ENCODE results near the gene RYR3.

The RYR3 gene

DNA sequence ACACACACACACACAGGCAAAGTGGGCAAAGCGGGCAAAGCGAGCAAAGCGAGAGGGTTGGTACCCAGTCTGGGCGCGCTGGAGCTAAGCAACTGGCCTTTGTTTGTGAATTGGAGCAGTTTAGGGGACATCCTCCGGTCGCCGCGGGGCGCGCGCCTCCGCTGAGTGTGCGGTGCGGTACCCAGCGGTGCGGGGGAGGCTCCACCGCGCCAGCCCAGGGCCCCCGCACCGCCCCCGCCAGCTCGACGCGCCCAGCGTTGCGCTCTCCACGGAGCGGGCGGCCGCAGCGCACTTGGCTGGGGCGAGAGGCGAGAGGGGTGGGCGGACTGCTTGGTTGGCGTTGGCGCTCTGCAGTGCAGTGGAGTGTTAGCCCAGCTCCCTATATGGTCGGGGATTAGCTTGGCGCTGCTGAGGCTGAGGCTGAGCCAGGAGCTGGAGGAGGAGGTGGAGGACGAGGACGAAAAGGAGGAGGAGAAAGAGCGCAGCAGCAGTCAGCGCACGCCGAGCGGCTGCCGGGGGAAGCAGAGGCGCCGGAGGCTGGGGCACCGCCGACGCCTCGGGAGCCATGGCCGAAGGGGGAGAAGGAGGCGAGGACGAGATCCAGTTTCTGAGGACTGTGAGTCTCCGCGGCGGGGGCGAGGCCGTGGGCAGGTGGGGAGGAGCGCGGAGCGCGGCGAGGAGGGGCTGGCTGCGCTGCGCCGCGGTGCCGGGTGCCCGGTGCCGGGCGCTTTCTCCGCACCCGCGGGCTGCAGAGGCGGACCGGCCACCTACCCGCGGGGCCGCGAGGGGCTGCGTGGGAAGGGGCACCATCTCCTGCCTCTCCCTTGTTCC, at the start of gene RYR3:
TSS of gene RYR3 (plus strand) at position 487 of the 831 bp plus-strand sequence. CDS start at position 566, 79 bp downstream.
- no peak for DNase-seq

- DNase-seq, result no peak
Measured at GRCh38 chr15:33262306-33262705, 48.5 kb upstream of the RYR3 start.

DNA sequence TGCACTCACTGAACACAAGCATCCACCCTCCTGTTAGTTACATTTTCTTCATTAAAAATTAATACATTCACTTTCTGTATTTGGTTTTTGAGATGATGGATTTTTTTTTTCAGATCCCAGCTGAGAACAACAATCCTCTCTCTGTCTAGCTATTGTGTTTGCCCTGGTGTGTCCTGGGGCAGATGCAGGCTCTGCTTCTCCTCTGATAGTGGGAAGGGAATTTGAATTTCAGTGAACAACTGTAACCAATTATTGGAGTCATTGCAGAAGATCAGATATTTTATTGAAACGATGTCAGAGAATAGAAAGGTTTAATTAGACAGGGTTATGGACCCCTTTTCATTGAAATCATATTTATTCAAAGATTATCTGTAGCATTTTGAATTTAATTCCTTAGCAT, 33.1 kb upstream of the RYR3 start:
- DNase-seq, result no peak

- DNase-seq, result no peak
Measured at GRCh38 chr15:33278816-33279612, 31.8 kb upstream of the RYR3 start.

DNA sequence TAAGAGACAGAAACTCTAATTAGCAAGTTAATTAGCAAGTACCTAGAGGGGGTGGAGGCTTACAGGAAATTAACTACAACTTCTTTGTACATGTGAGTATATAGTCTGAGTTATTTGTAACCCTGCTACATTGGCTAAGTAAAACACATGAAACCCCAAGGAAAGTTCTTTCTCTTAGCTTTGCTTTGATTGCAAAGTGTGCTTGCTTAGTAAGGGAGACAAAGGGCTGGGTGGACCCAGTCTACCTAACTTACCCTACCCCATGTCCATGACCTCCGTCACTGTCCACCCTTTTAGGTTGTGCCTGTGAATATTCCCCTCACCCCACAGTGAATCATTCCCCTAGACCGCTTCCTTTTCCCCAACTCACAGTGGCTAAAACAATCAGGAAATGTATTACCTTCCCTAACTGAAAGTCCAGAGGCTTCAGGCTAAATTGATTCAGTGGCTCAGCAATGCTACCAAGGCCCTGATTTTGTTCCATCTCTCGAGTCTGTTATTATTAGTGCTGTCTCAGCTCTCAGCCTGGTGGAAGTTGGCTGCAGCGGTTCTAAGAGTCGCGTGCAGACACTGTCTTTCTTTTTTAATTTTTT, 31.1 kb upstream of the RYR3 start:
- no peak for DNase-seq

GRCh38 chr15:33282226-33283020, 28.3 kb upstream of the RYR3 start:
- DNase-seq, result no peak

DNA sequence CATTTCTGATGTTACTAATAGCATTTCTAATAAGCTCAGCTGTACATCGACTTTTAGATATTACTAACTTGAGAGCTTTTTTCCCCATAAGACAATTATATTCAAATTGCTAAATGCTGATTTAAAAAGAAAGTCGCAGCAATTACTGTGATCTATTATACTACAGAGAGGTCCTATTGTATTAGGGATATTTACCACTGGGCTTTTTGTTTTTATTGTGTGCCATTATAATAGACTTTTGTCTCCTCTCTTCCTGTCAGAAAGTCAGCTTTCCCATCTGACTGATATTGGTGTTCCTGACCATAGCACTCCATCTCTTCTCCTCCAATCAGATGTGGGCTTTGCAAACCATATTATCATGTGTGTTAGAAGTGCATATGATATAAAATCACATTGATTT, 27.2 kb upstream of the RYR3 start:
- DNase-seq, result no peak

DNA sequence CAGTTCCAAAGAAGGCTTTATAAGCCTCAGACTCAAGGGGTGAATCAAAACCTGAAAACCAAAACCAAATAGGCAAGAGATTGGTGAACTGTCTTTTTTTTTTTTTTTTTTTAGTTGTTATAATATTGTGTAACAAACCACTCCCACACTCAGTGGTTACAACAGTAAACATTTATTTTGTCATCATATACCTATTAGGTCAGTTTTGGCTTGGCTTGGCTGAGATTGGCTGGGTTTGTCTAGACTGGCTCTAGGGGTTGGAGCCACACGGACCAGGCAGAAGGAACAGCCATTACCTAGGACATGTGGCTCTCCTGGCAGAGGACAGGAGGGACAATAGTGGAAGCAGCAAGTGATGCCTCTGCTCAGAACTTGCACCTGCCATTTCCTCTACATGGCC, 26.4 kb upstream of the RYR3 start:
- no peak for DNase-seq

DNA sequence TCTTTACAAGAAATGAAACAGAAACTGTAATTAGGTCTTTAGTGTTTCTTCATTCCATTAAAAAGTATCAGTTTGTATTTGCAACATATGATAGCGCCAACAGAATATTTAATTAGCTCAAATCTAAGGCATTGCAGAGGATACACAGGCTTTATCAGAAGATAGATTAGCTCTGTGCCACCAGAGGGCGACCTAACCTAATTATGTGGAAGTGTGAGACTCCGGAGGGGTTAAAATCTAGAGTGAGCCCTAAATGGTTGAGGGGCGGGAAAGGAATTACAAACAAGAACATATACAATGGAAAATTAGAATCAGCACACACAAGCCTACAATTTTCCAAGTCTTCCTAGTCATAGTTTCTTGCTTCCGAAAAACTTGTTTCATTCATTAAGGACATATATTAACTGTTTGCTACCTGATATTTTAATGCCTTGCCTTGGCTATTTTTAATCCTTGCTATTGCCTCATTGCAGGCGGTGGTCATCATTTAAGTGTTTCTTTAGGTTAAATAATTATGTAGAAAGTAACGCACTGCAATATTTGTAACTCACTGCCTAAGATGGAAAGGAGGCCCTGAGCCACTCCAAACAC, 18.0 kb upstream of the RYR3 start:
- no peak for DNase-seq

- no peak for DNase-seq
Measured at GRCh38 chr15:33293713-33294334, 16.9 kb upstream of the RYR3 start.

- DNase-seq, result no peak
Measured at GRCh38 chr15:33296050-33296449, 14.7 kb upstream of the RYR3 start.

DNA sequence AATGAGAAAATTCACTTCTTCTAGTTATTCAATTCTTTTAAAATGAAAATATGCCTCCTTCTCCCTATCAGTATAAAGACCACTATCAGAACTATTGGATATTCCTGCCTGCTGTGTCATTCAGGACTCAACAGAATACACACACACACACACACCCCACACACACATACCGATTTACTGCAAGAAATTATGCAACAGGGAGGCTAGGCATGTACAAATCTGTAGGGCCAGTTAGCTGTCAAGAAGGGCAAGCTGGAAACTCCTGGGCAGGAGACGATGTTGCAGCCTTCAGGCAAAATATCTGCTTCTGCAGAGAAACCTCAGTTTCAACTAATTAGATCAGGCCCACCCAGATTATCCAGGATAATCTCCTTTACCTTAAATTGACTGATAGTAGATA, 13.9 kb upstream of the RYR3 start:
- DNase-seq, result no peak

- no peak for DNase-seq
Measured at GRCh38 chr15:33298631-33299030, 12.1 kb upstream of the RYR3 start.

DNA sequence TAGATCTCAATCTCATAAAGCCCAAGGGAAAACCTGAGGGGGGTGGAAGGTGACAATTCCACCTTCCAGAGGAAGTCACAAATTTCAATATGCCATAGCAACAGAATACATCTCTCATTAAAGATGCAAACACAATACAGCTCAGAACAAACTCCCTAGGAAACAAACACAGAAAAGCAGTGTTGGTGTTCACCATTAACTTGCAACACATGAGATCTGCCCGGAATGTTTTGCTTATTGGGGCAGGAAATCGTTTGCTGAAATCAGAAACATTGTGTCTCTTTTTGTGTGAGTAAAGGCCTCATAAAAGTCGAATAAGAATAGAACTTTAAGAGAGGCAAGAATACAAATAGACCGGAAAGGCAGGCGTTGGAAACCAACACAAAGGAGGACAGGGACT, 5.8 kb upstream of the RYR3 start:
- no peak for DNase-seq

DNA sequence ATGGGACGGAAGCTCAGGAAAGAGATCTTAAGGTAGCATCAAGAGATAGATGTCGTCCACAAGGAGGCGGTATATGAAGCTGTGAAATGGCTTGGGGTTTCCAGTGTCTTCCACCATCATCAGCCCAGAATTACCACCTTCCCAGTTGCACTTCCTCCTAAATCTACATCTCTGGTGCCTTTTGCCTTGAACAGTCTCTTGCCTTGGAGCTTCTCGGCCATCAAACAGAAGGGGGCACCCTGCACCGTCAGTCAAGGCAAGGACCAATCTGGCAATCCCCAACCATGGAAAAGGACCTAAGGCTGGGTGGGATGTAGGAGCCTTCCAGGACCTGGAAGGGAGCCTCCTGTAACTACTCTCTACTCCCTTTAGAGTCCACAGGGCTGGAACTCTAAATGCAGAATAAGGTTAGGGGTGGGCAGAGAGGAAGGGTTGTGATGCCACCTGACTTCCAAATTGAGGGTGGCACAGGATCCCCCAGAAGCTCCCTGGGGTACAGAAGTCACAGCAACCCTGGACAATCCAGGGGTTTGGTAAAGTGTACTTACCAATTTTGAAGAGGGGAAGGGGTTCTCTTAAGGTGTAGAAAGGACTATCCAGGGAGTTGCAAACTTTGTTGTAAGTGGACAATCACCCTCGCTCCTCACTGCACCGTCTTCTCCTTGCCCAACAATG, 1.0 kb upstream of the RYR3 start:
- DNase-seq, result no peak

DNA sequence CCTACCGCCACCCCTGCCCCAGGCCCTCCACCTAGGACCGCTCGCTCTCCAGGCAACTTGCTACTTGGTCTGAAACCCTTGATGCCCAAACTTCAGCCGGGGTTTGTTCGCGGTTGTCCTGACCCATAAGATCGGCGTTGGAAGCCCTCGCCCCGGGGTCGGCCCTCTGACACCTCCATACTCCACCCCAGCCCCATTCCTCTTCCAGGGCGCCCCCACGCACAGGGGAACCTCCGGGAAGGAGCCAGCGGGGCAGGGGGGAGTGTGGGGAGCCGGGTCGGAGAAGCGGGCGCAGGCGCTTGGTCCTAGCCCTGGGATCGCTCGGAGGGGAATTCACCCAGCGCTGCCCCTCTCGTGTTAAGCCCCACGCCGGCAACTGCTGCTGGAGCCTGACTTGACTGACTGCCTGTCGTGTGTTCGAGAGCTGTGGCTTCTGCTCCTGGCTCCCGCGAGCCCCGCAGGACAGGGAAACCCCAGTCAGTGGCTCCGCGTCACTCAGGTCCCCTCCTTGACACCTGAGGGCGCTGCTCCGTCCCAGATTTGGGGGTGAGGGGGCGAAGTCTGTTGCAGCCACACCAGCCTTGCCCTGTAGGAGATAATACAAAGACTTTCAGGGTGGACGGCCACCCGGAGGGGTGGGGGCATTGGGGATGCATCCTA, 675 bp downstream of the RYR3 start:
- DNase-seq, result no peak

- no peak for DNase-seq
Measured at GRCh38 chr15:33313491-33313890, 2.7 kb downstream of the RYR3 start.

- no peak for DNase-seq
Measured at GRCh38 chr15:33314069-33314468, 3.3 kb downstream of the RYR3 start.

DNA sequence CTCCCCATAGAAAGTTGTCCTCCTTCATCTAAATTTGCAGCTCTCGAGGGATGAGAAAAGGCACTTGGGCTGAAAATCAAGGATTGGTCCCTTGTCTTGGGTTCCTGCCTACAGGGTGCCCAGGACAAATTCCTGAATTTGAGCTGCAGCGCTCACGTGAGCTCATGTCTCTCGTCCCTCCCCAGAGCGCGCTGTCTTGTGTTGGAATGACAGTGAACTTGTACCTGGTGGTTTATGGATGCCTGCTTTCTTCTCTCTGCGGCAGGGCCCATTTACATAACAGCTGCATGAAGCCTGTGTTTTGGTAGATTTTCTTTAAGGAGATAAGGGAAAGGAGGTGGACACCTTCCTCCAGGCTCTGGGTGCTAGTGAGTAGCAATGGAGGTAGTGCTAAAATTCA, 4.3 kb downstream of the RYR3 start:
- no peak for DNase-seq

DNA sequence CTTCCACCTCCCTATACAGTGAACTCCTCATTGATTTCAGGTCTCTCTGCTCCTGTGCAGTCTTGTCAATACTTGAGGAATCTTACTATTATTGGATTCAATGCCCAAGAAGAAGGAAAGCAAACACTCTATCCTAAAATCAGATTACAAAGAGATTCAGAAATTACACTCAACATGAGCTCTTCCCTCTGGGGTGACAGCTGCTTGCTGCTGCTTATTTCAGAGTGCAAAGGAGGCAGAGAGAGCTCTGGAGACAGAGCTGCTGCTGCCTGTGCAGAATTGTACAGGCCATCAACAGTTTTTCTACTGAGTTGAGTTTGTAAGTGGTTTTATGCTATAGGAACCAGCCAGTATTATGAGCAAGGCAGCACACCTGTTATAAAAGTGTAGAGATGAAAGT, 7.1 kb downstream of the RYR3 start:
- DNase-seq, result no peak

GRCh38 chr15:33320017-33320416, 9.2 kb downstream of the RYR3 start:
- no peak for DNase-seq
